Prostate gland (tissue), 2 donors: ENCODE results near the gene NBPF20.
"Not testable (repeated sequence)": the region's sequence is repeated elsewhere in the genome, so short reads cannot be mapped to it uniquely, and the experiment has no call there.

ENCODE experiments used
- CTCF ChIP-seq, 4 experiments: fragments of 200-600 bp in 2 of 4; fragments of 450-650 bp in 2 of 4; sonication (generic) in 2 of 4; IDR thresholded peaks; 1 replicate in 3 of 4; 2 replicates in 1 of 4; pipeline ENCODE4 v1.5.1; 2016 to 2019; ENCODE audit warnings: antibody characterized with exemption in 4 of 4, mild to moderate bottlenecking in 2 of 4, moderate library complexity in 2 of 4
- POLR2AphosphoS5 ChIP-seq: sonication (generic); formaldehyde crosslinking; IDR thresholded peaks from one replicate; pipeline ENCODE4 v1.6.1; 2017; ENCODE audit warnings: antibody characterized with exemption

GRCh38 chr1:145471365-145471764 is 46.0 kb upstream of the NBPF20 start:
- not testable (repeated sequence) for TF ChIP-seq CTCF (IDR thresholded peaks at IDR 0.05); POLR2AphosphoS5
